Sciatic nerve (tissue), 2 donors: ENCODE data around the gene MARCHF10. TPM values are rescaled to one million over a fixed set of nuclear protein-coding genes. Genes with fewer than 3 reads are reported as not detected.

Source experiments
- ATAC-seq: fragments of 200-7000 bp; cut with Tn5 transposase; one replicate; pipeline ENCODE4 v1.9.1; 2020; ENCODE audit warnings: mild to moderate bottlenecking, moderate library complexity
- DNase-seq: peaks from one replicate; pipeline ENCODE4 v3.0.0-alpha.2; 2020; ENCODE audit warnings: low spot score
- intact Hi-C: fragments of 100-400 bp; cut with DNase I; formaldehyde crosslinking; loops from one replicate; pipeline ENCODE4 v1.14.2; 2022
- total RNA-seq: library from RNA; stranded (reverse); fragmentation: NEBNext Ultra II Directional; extraction: Animal tissue kit (Norgen Biotek cat#: 25700); gene quantifications from one replicate; pipeline ENCODE4 v1.2.1, GENCODE V29; 2021
- donor health status: DM: no; HTN: no; CAD: no.
- donor health status: DM: no; HTN: no; CAD: no.

Gene MARCHF10
- total RNA-seq, 1 donor from 2014 or later = 2.1 TPM

DNA sequence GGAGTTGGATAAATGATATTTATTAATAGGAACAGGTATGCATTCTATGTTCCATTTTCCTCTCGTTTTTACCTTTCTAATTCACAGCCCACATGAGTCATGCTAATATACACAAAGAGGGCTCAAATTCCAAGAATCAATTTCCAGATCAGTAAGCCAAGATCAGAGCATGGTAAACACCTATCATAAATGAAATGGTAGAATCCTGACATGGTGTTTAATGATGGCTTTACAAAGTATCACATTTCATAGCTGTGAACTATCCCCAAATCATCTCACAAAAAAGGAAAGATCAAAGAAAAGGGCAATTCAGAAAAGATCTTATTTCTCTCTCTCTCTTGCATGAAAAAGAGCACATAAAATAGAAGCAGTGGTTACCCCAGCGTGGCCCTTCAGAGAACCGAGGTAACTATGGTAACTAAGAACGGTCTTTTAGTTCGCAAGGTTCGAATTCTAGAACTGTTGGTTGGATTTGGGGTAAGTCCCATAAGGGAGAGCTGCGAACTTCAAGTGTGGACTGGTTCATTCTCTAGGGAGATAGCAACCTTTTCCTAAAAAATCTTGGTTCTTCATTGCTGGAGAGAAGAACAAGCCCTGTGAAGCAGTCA is 73.0 kb downstream of the MARCHF10 start:
- DNase-seq = no peak
- ATAC-seq = no peak
- intact Hi-C loops = no loop called here

- DNase-seq = no peak
- intact Hi-C loops = no loop called here
- ATAC-seq = no peak
Observed at GRCh38 chr17:62732125-62732524, 76.0 kb downstream of the MARCHF10 start.

DNA sequence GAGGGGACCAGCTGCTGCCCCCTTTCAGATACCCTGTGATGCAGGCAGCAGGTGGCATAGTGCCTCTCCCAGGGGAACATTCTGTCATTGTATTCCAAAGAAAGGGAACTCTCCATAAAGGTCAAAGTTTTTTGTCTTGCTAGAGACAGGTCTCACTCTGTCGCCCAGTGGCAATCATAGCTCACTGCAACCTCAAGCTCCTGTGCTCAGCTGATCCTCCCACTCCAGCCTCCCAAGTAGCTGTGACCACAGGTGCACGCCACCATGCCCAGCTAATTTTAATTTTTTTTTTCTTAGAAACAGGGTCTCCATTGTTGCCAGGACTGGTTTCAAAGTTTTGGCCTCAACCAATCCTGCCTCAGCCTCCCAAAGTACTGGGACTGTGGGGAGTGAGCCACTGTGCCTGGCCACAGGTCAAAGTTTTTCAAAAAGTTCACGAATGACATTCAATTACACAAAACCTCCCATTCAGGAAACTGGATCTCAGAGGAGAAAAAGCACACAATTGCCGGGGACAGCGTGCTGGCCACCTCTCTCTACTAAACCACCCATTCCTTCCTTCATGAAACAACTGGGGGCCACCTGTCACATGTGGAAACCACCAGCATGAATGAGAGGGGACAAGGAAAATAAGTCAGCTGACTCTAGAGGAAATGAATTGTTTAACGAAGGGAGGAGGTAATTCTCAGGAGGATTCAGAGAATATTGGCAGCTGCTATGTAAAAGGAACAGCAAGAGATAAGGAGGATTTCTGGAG is 80.0 kb downstream of the MARCHF10 start:
- ATAC-seq (no peak), DNase-seq (no peak)
- intact Hi-C loops = no loop called here

- ATAC-seq (no peak), DNase-seq (no peak)
- intact Hi-C loops = no loop called here
Observed at GRCh38 chr17:62725791-62726249, 82.3 kb downstream of the MARCHF10 start.

GRCh38 chr17:62724398-62725146 is 83.5 kb downstream of the MARCHF10 start:
- no peak for ATAC-seq
- DNase-seq = no peak
- intact Hi-C loops = no loop called here

DNA sequence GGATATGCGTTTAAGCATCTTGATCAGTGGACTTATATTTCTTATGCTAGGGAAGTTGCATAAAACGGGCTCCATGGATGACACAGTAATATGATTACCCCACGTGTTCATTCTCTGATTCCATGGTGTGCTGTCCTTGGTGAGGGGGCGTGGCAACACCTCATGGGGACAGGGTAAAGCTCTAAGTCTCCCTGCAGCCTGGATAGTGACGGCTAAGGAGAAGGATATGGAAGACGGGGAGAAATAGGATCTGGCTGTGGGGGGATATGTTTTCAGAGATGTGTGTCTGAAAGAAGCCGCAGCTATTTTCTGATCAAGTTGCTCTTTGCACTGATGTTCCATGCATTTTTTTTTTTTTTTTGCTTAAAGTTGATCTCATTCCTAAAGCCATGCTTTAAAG is 84.3 kb downstream of the MARCHF10 start:
- DNase-seq = no peak
- no peak for ATAC-seq
- intact Hi-C loops = no loop called here

- intact Hi-C loops = no loop called here
- no peak for DNase-seq
- ATAC-seq = no peak
Observed at GRCh38 chr17:62722625-62723024, 85.5 kb downstream of the MARCHF10 start.

DNA sequence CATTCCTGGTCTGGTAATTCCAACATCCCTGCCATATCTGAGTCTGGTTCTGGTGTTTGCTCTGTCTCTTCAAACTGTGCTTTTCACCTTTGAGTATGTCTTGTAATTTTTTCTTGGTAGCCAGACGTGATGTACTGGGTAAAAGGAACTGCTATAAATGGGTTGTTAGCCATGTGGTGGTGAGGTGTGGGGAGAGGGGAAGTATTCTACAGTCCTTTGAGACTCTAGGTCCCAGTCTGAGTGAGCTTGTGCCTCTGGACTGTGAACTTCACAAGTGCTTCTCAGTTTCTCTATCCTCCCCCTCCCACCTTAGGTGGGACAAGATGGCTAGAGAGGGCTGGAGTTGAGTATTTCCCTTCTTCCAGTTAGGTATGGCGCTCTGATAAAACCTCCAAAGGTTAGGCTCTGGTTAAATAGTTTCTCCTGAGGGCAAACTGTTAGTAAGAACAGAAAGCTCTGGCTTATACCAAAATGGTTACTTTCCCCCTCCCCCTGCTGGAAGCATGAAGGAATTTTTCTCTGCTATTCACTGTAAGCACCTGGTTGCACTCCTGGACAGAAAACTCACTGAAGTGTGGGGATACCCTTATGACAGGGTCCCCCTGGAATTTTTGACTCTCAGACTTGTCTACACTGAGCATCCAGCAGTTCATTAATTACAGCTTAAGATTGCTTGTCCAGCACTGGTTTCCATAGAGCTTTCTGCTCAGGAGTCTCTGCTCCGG is 87.8 kb downstream of the MARCHF10 start:
- DNase-seq = no peak
- no peak for ATAC-seq
- intact Hi-C loops = no loop called here

DNA sequence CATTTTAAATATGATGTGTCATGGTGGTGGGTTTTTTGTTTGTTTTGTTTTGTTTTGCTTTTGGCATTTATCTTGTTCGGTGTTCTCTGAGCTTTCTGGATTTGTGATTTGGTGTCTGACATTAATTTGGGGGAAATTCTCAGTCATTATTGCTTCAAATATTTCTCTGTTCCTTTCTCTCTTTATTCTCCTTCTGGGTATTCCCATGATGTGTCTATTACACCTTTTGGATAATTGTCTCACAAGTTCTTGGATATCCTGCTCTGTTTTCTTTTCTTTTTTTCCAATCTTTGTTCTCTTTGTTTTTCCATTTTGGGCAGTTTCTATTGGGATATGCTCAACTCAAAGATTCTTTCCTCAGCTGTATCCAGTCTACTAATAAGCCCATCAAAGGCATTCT is 88.5 kb downstream of the MARCHF10 start:
- DNase-seq (no peak), ATAC-seq (no peak)
- intact Hi-C loops = no loop called here

DNA sequence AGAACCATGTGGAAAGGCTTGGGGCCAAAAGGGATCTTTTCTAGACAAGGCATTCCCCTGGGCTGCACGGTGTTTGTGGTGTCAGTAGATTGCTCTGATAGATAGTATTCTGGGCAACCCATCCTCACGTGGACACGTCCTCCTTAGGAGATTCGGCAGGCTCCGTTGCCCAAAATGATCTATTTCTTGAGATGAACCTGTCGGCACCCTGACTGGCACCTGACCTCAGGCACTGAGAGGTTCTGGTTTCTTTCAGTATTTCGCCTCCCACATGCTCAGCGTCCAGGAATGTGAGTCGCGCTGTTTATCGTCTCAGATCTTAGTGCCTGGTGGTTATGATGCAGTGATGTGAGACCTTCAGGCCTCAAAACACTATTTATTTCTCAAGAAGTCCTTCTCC is 89.7 kb downstream of the MARCHF10 start:
- intact Hi-C loops = no loop called here
- ATAC-seq = no peak
- no peak for DNase-seq

DNA sequence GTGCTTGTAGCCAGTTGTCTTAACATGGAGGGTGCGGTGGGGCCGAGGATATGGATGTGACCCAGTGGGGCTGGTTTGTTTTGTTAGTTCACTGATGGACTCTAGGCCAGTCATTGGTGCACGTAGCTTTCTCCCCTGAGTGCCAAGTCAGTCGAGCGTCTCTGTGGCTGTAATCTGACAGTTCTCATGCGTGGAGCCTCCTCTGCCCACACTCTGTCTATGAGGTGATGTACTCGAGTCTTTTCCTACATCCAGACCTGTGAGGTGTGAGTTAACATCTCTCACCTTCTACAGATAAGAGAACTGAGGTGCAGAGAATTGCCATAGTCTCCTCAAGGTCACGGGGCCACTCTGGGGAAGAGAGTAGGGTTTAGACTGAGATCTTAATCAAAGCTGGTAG is 90.2 kb downstream of the MARCHF10 start:
- DNase-seq = no peak
- intact Hi-C loops = no loop called here
- ATAC-seq = no peak

- intact Hi-C loops = no loop called here
Observed at GRCh38 chr17:62717589-62717855, 90.6 kb downstream of the MARCHF10 start.

DNA sequence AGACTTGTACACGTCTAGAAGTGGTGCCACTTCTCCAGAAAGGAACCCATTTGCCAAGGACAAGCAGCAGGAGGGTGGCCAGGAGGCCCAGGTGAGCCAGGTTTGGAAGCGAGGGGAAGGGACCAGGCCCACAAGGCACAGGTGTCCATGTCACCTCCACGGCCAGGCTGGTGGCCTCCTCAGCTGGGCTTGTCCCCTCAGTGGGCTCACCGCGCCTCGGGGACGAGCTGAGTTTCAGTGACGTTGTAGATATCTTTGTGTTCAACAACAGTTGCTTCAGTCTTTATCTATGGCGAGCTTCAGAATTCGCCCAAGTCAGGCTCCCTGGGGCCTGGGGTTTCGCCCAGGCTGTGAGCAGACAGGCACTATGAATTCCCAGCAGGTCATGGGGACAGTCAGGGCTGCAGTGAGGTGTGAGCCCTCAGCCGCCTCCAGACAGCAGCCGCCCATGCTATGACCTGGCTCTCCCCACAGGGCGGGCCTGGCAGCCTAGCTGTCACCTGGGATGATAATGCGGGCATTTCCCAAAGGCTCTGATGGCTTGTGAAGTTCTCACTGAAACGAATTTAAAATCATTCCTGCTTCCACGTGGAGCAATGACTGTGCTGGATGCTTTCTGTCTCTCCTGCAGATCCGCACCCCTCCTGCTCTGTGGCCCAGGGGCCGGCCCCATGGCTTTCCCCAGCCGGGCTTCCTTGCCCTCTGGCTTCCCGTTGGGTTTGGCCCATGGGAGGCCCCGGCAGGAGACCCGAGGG is 91.1 kb downstream of the MARCHF10 start:
- ATAC-seq (no peak), DNase-seq (no peak)
- intact Hi-C loops = no loop called here

More at GRCh38 chr17:62717589-62717855, 90.6 kb downstream of the MARCHF10 start:
- no peak for ATAC-seq
- no peak for DNase-seq

- ATAC-seq (no peak), DNase-seq (no peak)
- intact Hi-C loops = no loop called here
Observed at GRCh38 chr17:62715882-62716390, 92.2 kb downstream of the MARCHF10 start.

GRCh38 chr17:62714016-62714777 is 93.9 kb downstream of the MARCHF10 start:
- no peak for DNase-seq
- ATAC-seq = no peak
- intact Hi-C loops = no loop called here

DNA sequence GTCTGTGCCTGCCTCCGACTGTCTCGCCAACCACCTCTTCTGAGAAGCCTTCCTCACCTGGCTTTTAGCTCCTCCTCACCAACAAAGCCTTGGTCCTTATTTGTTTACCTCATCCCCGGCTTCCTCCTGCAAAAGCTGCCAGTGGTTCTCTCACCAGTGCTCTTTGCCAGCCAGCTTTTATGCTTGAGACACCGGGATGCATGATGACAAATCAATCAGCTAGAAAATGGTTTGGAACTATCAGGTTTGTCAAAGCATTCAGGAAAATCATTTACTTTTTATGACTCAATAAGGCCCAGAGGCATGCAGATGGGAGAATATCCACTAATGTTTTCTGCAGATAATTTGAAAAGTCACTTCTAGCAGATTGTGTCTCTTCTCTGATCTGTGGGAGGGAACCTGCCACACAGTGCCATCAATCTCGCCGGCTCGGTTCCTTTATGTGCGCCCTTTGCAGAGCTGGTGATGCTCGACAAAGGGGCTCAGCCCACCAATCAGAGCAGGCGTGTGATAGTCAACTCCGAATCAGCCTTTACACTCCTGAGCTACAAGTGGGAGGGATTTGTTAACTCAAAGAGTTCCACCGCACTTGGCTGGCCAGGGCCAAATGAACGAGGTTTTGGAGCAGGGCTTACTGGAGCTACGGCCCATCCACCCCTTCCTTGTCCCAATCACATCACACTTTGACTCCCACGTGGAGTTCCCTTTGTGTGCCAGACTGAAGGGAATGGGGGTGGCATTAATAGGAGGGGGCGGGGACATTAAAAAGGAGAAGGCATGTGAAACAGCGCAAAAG is 94.8 kb downstream of the MARCHF10 start:
- no peak for DNase-seq
- intact Hi-C loops = no loop called here
- ATAC-seq = no peak

DNA sequence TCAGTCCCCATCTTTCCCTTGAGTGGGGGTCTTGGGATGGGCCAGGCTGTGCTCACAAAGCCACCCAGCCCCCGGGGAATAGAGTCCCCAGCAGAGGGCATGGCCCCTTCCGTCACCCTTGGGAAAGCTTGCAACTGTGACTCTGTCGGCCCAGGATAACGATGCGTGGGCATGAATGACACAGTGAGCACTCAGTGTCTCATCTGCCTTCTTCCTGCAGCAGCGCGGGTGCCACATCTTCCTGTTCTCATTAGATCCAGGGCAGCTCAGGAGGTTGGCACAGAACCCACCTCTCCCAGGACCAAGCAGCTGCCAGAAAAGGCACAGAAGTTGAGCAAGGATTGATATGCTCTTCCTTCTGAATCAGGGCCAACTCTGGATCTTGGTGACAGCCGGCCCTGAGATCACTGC is 95.9 kb downstream of the MARCHF10 start:
- DNase-seq (no peak), ATAC-seq (no peak)
- intact Hi-C loops = no loop called here
